Measurements from ENCODE around the gene LIN9. TPM values are rescaled to one million over a fixed set of nuclear protein-coding genes. Genes with fewer than 3 reads are reported as not detected.

LIN9 gene
- total RNA-seq, 4 donors from 2014 or later = 3.6 to 5.9 (median 4.4) TPM

- no peaks in the 10 kb centered on the region for H3K27me3 ChIP-seq
- H3K36me3 ChIP-seq = no peaks in the 10 kb centered on the region
- DNase-seq (ENCODE audit: low spot score in 2 of 2) = no peak
- no peak overlapping the region for H3K27ac ChIP-seq
- H3K4me1 ChIP-seq = no peaks in the 10 kb centered on the region
- TF ChIP-seq POLR2AphosphoS5 (IDR thresholded peaks at IDR 0.05) (no peak), EP300 (IDR thresholded peaks at IDR 0.05) (no peak), POLR2A (IDR thresholded peaks at IDR 0.05) (no peak)
- TF ChIP-seq, protein P1, sequence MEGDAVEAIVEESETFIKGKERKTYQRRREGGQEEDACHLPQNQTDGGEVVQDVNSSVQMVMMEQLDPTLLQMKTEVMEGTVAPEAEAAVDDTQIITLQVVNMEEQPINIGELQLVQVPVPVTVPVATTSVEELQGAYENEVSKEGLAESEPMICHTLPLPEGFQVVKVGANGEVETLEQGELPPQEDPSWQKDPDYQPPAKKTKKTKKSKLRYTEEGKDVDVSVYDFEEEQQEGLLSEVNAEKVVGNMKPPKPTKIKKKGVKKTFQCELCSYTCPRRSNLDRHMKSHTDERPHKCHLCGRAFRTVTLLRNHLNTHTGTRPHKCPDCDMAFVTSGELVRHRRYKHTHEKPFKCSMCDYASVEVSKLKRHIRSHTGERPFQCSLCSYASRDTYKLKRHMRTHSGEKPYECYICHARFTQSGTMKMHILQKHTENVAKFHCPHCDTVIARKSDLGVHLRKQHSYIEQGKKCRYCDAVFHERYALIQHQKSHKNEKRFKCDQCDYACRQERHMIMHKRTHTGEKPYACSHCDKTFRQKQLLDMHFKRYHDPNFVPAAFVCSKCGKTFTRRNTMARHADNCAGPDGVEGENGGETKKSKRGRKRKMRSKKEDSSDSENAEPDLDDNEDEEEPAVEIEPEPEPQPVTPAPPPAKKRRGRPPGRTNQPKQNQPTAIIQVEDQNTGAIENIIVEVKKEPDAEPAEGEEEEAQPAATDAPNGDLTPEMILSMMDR (IDR thresholded peaks at IDR 0.05) = no peak
- WGBS = 78% methylated on average over 10 of the region's 10 CpGs
- H3K9me3 ChIP-seq = no peaks in the 10 kb centered on the region
- H3K4me3 ChIP-seq = no peak overlapping the region
Measured at GRCh38 chr1:226217273-226217672, 91.7 kb downstream of the LIN9 start.

GRCh38 chr1:226216056-226216455 lies 92.9 kb downstream of the LIN9 start:
- no peak overlapping the region for H3K27ac ChIP-seq
- no peaks in the 10 kb centered on the region for H3K36me3 ChIP-seq
- no peak for DNase-seq (ENCODE audit: low spot score in 2 of 2)
- no peak for TF ChIP-seq POLR2AphosphoS5 (IDR thresholded peaks at IDR 0.05)
- TF ChIP-seq POLR2A (IDR thresholded peaks at IDR 0.05) = no peak
- TF ChIP-seq, protein P1 (IDR thresholded peaks at IDR 0.05) = no peak
- TF ChIP-seq EP300 (IDR thresholded peaks at IDR 0.05) = no peak
- H3K9me3 ChIP-seq = no peaks in the 10 kb centered on the region
- WGBS = 71% methylated on average over 5 of the region's 5 CpGs
- no peaks in the 10 kb centered on the region for H3K27me3 ChIP-seq
- no peak overlapping the region for H3K4me3 ChIP-seq
- H3K4me1 ChIP-seq = no peaks in the 10 kb centered on the region

- H3K27me3 ChIP-seq = no peaks in the 10 kb centered on the region
Measured at GRCh38 chr1:226215239-226215638, 93.7 kb downstream of the LIN9 start.

DNA sequence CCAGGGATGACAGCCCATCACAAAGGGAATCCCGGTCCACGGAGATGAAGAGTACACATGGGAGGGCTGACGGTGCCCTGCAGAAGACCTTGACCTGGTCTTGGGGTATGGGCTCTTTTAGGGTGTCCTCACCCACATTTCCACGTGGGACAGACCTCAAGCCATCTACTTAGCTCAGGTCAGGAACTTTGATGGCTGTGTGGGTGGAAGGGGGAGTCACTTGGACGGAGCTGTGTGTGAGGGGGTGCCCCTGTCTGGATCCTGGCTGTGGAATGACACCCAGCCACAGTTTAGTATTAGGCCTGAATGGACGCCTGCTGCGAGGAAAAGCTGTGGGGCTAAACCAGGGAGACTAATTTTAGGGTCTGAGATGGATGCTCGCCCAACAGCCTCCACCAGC lies 96.4 kb downstream of the LIN9 start:
- 84% methylated on average over 8 of the region's 8 CpGs for WGBS
- TF ChIP-seq EP300 (IDR thresholded peaks at IDR 0.05) (no peak), POLR2A (IDR thresholded peaks at IDR 0.05) (no peak), POLR2AphosphoS5 (IDR thresholded peaks at IDR 0.05) (no peak)
- TF ChIP-seq, protein P1 (IDR thresholded peaks at IDR 0.05) = no peak
- H3K27me3 ChIP-seq = no peaks in the 10 kb centered on the region
- H3K4me3 ChIP-seq = no peak overlapping the region
- no peak for DNase-seq (ENCODE audit: low spot score in 2 of 2)
- no peak overlapping the region for H3K27ac ChIP-seq
- no peaks in the 10 kb centered on the region for H3K4me1 ChIP-seq
- no peaks in the 10 kb centered on the region for H3K9me3 ChIP-seq
- no peaks in the 10 kb centered on the region for H3K36me3 ChIP-seq

More at GRCh38 chr1:226215239-226215638, 93.7 kb downstream of the LIN9 start:
- no peak for DNase-seq (ENCODE audit: low spot score in 2 of 2)
- TF ChIP-seq, protein P1 (IDR thresholded peaks at IDR 0.05) = no peak
- TF ChIP-seq EP300 (IDR thresholded peaks at IDR 0.05) = no peak
- no peak for TF ChIP-seq POLR2A (IDR thresholded peaks at IDR 0.05)
- TF ChIP-seq POLR2AphosphoS5 (IDR thresholded peaks at IDR 0.05) = no peak
- 71% methylated on average over 5 of the region's 5 CpGs for WGBS
- H3K9me3 ChIP-seq = no peaks in the 10 kb centered on the region
- no peaks in the 10 kb centered on the region for H3K36me3 ChIP-seq
- no peak overlapping the region for H3K27ac ChIP-seq
- H3K4me3 ChIP-seq = no peak overlapping the region
- no peaks in the 10 kb centered on the region for H3K4me1 ChIP-seq

DNA sequence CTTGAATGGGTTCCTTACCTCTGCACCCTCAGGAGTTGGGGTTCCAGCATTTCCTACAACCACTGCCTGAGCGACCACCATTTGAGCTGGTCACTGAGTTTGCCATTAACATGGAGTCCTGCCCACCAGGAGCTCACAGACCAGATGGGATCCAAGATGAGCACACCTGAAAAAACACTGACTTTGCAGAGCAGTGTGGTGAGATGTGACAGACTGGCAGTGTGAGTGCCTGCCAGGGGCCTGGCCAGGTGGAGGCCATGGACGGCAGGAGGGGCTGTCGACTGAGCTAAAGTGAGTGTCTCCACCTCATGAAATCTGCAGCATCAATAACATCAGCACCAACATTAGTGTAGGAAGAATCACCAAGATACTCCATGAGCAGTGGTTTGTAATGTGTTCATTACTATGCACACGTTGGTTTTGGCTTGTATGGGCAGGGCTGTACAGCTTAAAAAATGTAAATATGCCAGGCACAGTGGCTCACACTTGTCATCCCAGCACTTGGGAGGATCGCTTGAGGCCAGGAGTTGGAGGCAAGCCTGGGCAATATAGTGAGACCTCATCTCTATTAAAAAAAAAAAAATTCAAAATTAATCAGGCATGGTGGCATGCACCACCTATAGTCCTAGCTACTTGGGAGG lies 97.7 kb downstream of the LIN9 start:
- Histone ChIP-seq H3K27ac (no peak overlapping the region), H3K4me1 (no peaks in the 10 kb centered on the region), H3K9me3 (no peaks in the 10 kb centered on the region), H3K27me3 (no peaks in the 10 kb centered on the region), H3K36me3 (no peaks in the 10 kb centered on the region), H3K4me3 (no peak overlapping the region)
- TF ChIP-seq, protein P1 (IDR thresholded peaks at IDR 0.05) = no peak
- TF ChIP-seq POLR2AphosphoS5 (IDR thresholded peaks at IDR 0.05) (no peak), EP300 (IDR thresholded peaks at IDR 0.05) (no peak), POLR2A (IDR thresholded peaks at IDR 0.05) (no peak)
- no peak for DNase-seq (ENCODE audit: low spot score in 2 of 2)
- WGBS = 52% methylated on average over 4 of the region's 5 CpGs

Measured in suprapubic skin (tissue), 4 donors.